K562 (cell line): ENCODE measurements around the gene CAMKV. TPM values are rescaled to one million over a fixed set of nuclear protein-coding genes. Genes with fewer than 3 reads are reported as not detected.

Experiments
- ATAC-seq: fragments of 200-7000 bp; cut with Tn5 transposase; 3 replicates; pipeline ENCODE4 v1.9.1; 2020; ENCODE audit warnings: moderate library complexity
- BruUV-seq: library from RNA; stranded (reverse); fragments of 400-500 nt; replicated peaks from 2 replicates; lab custom pipeline; 2021; lab: Mats Ljungman, UMichigan
- CTCF ChIA-PET: fragments of 300-600 bp; formaldehyde crosslinking; extraction: SDS; loops from one replicate; lab custom pipeline; 2021; ENCODE audit warnings: low intra/inter-chr PET ratio; lab: Yijun Ruan, JAX
- POLR2A ChIA-PET: fragments of 300-600, 350-650 bp; sonication (Branson Sonifier 250); formaldehyde crosslinking; extraction: SDS; loops from one replicate; lab custom pipeline; 2021; ENCODE audit warnings: antibody characterized with exemption, inconsistent platforms; lab: Yijun Ruan, JAX
- DNase-seq, 4 experiments: peaks; one replicate each; pipeline versions ENCODE4 v3.0.0 to v3.0.0-alpha.2; 2011 to 2018; ENCODE audit warnings: low spot score in 3 of 4, mixed read lengths in 3 of 4; ENCODE audit errors: extremely low read depth in 1 of 4
- FAIRE-seq: peaks from 2 replicates; lab custom pipeline; 2011; peaks lifted over from hg19 to GRCh38; lab: Jason Lieb, UNC
- H2AFZ ChIP-seq: 2 replicates; pipeline ENCODE4 v1.6.0; 2011; ENCODE audit warnings: low read depth, low read length, control low read depth, inconsistent platforms
- H3K27ac ChIP-seq: fragments of 200-600 bp; 3 replicates; pipeline ENCODE4 v1.8.0; 2011; ENCODE audit warnings: low read depth, mild to moderate bottlenecking, control low read depth, inconsistent platforms, low read length, moderate library complexity, mixed read lengths; ENCODE audit errors: extremely low read depth
- H3K27me3 ChIP-seq, 2 experiments: fragments of 300-600 bp in 1 of 2; 2 replicates in 1 of 2; 3 replicates in 1 of 2; pipeline versions ENCODE4 v1.6.0 to v1.8.0; 2011; ENCODE audit warnings: inconsistent platforms in 2 of 2, low read length in 2 of 2, mild to moderate bottlenecking in 1 of 2, mixed read lengths in 1 of 2, moderate library complexity in 1 of 2; ENCODE audit not compliant: control insufficient read depth in 2 of 2, insufficient read depth in 2 of 2
- H3K36me3 ChIP-seq: fragments of 300-600 bp; 3 replicates; pipeline ENCODE4 v1.8.0; 2011; ENCODE audit warnings: mild to moderate bottlenecking, low read length, inconsistent platforms; ENCODE audit not compliant: control insufficient read depth, insufficient read depth
- H3K4me1 ChIP-seq, 2 experiments: fragments of 200-600 bp in 1 of 2; replicated peaks in 1 of 2; 2 replicates in 1 of 2; 3 replicates in 1 of 2; pipeline versions ENCODE4 v1.5.1 to v1.8.0; 2011; ENCODE audit warnings: inconsistent platforms in 2 of 2, low read length in 2 of 2, mild to moderate bottlenecking in 1 of 2, mixed read lengths in 1 of 2, moderate library complexity in 1 of 2; ENCODE audit not compliant: control insufficient read depth in 2 of 2, insufficient read depth in 2 of 2
- H3K4me2 ChIP-seq: 2 replicates; pipeline ENCODE4 v1.6.1; 2011; ENCODE audit warnings: low read length, control low read depth, inconsistent platforms, mixed read lengths; ENCODE audit not compliant: insufficient read depth
- H3K4me3 ChIP-seq: fragments of 200-600 bp; sonication (generic), shearing (Covaris generic); 2 replicates; pipeline ENCODE4 v1.5.1; 2016; ENCODE audit warnings: control low read depth, inconsistent platforms
- H3K79me2 ChIP-seq: fragments of 200-600 bp; 3 replicates; pipeline ENCODE4 v1.8.0; 2011; ENCODE audit warnings: low read length, inconsistent platforms; ENCODE audit not compliant: control insufficient read depth, insufficient read depth
- H3K9ac ChIP-seq, 2 experiments: 2 replicates each; pipeline versions ENCODE4 v1.6.0 to v1.6.1; 2011; ENCODE audit warnings: low read depth in 2 of 2, low read length in 2 of 2, control low read depth in 1 of 2, inconsistent platforms in 1 of 2, mild to moderate bottlenecking in 1 of 2, mixed read lengths in 1 of 2; ENCODE audit not compliant: insufficient read depth in 1 of 2
- H3K9me1 ChIP-seq: one replicate; pipeline ENCODE4 v1.6.0; 2011; ENCODE audit warnings: inconsistent platforms, mild to moderate bottlenecking, low read length, moderate library complexity; ENCODE audit not compliant: control insufficient read depth, insufficient read depth
- H3K9me3 ChIP-seq: replicated peaks from 2 replicates; pipeline ENCODE4 v1.5.1; 2011; ENCODE audit warnings: low read depth, low read length, inconsistent platforms; ENCODE audit not compliant: control insufficient read depth, insufficient read depth
- H4K20me1 ChIP-seq: replicated peaks from 2 replicates; pipeline ENCODE4 v1.6.1; 2011; ENCODE audit warnings: low read length, inconsistent platforms, mixed read lengths; ENCODE audit not compliant: control insufficient read depth, insufficient read depth
- CREB1 ChIP-seq, 2 experiments: sonication (generic) in 1 of 2; formaldehyde crosslinking in 1 of 2; IDR thresholded peaks; 2 replicates each; pipeline versions ENCODE4 v1.6.1 to v1.8.0; 2012 to 2022; ENCODE audit warnings: inconsistent platforms in 1 of 2, mild to moderate bottlenecking in 1 of 2, missing genetic modification reagents in 1 of 2, moderate library complexity in 1 of 2
- DACH1 ChIP-seq: fragments of 450-650 bp; IDR thresholded peaks from 2 replicates; pipeline ENCODE4 v1.6.1; 2018; ENCODE audit not compliant: partially characterized antibody
- GABPB2 ChIP-seq: fragments of 250-450 bp; sonication (Bioruptor Pico); conservative IDR thresholded peaks from 2 replicates; pipeline ENCODE4 v1.5.1; 2021; ENCODE audit warnings: mild to moderate bottlenecking
- HDGF ChIP-seq: fragments of 450-650 bp; IDR thresholded peaks from 2 replicates; pipeline ENCODE4 v1.6.1; 2016
- NCOA4 ChIP-seq: fragments of 450-650 bp; IDR thresholded peaks from 2 replicates; pipeline ENCODE4 v1.6.1; 2018; ENCODE audit warnings: mild to moderate bottlenecking; ENCODE audit not compliant: partially characterized antibody
- NONO ChIP-seq, 2 experiments: fragments of 200-400 bp in 1 of 2; fragments of 450-650 bp in 1 of 2; formaldehyde crosslinking in 1 of 2; IDR thresholded peaks; 2 replicates each; pipeline ENCODE4 v1.6.1; 2017; ENCODE audit warnings: low read depth in 2 of 2, mild to moderate bottlenecking in 2 of 2, moderate library complexity in 2 of 2, low read length in 1 of 2
- PTBP1 ChIP-seq: fragments of 200-400 bp; formaldehyde crosslinking; IDR thresholded peaks from 2 replicates; pipeline ENCODE4 v1.6.1; 2017; ENCODE audit warnings: low read depth, low read length
- RFX1 ChIP-seq: fragments of 450-650 bp; IDR thresholded peaks from 2 replicates; pipeline ENCODE4 v1.6.1; 2016; ENCODE audit warnings: mild to moderate bottlenecking, moderate library complexity
- SIN3B ChIP-seq: fragments of 450-650 bp; IDR thresholded peaks from 2 replicates; pipeline ENCODE4 v1.6.1; 2017; ENCODE audit warnings: low read depth, mild to moderate bottlenecking, moderate library complexity
- THRAP3 ChIP-seq: fragments of 450-650 bp; IDR thresholded peaks from 2 replicates; pipeline ENCODE4 v1.6.1; 2016; ENCODE audit warnings: mild to moderate bottlenecking, inconsistent platforms, borderline replicate concordance
- ZNF263 ChIP-seq: sonication (generic); formaldehyde crosslinking; IDR thresholded peaks from 2 replicates; pipeline ENCODE4 v1.8.0; 2022; ENCODE audit warnings: mild to moderate bottlenecking, missing genetic modification reagents, borderline replicate concordance
- ZNF311 ChIP-seq: fragments of 250-450 bp; sonication (Bioruptor Pico); IDR thresholded peaks from 2 replicates; pipeline ENCODE4 v1.4.0; 2020; ENCODE audit warnings: mild to moderate bottlenecking, moderate library complexity
- ZNF583 ChIP-seq: fragments of 250-450 bp; sonication (Bioruptor Pico); IDR thresholded peaks from 2 replicates; pipeline ENCODE4 v1.4.0; 2020
- WGBS: fragments of 100-300 bp; shearing (Covaris generic); methylation state at CpG from one replicate; pipeline ENCODE4 v1.1.6; 2016; ENCODE audit warnings: low coverage, mixed read lengths; ENCODE audit not compliant: insufficient coverage; ENCODE audit errors: missing lambda C conversion rate; 5-methylcytosine and 5-hydroxymethylcytosine counted together
- in situ Hi-C: fragments of 300-500 bp; cut with MboI; formaldehyde crosslinking; loops from 4 replicates; pipeline ENCODE4 v1.15.0; 2018; ENCODE audit warnings: inconsistent platforms, mixed read lengths
- intact Hi-C: fragments of 100-400 bp; cut with micrococcal nuclease; formaldehyde crosslinking; loops from 2 replicates; pipeline ENCODE4 v1.14.2; 2022
- polyA plus RNA-seq, 8 experiments: library from polyadenylated mRNA; depleted of rRNA in 4 of 8; stranded (reverse) in 5 of 8; unstranded in 3 of 8; fragments of >200 nt; fragmentation: Nextera tagmentation in 2 of 8; fragmentation: Illumina TruSeq in 1 of 8; extraction: Ambion mirVana in 2 of 8; extraction: Trizol in 1 of 8; gene quantifications; 2 replicates each; pipeline versions ENCODE4 v1.2.1 to v1.2.3, GENCODE V29; 2011 to 2014; ENCODE audit warnings: inconsistent platforms in 1 of 8, missing spikeins in 1 of 8
- total RNA-seq, 7 experiments: library from RNA; depleted of rRNA in 6 of 7; stranded (reverse); fragments of >200 nt in 6 of 7; fragmentation: Illumina TruSeq in 2 of 7; extraction: Trizol in 2 of 7; gene quantifications; 2 replicates each; pipeline versions ENCODE4 v1.2.1 to v1.2.3, GENCODE V29; 2011 to 2021; ENCODE audit warnings: low replicate concordance in 1 of 7
- TF ChIP-seq, protein P1 (sequence below): fragments of 200-800 bp; sonication (Bioruptor generic); IDR thresholded peaks from 2 replicates; pipeline ENCODE4 v1.6.1; 2017; ENCODE audit warnings: missing genetic modification characterization, missing compliant biosample characterization

CAMKV gene
- total and polyA plus RNA-seq, 9 of the 15 experiments (the other 6 are each of a cell fraction or from before 2014, with no cell fraction given) = 0.08 to 2.7 (median 0.79) TPM

DNA sequence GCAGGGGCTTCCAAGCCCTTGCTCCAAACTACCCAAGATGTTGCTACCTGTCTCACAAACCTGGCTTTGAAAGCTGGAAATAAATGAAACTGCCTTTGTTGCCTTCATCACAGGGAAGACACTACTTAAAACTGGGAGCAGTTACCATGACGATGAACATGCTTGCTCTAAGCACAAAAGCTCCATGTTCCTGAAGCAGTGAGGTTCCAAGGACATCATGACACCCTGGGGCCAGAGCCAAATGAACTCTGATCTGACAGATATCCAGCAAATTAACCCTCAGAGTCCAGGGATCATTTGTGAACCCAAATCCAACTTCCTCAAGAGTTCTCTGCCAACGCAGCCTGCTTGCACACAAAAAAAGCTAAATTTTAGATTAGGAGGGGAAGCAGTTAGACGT, 24.0 kb downstream of the CAMKV start:
- FAIRE-seq (no peak), DNase-seq (no peak), ATAC-seq (no peak)
- no peak overlapping the region for H3K4me3 ChIP-seq
- no peaks in the 10 kb centered on the region for H3K79me2 ChIP-seq
- intact Hi-C loops (no loop called here), in situ Hi-C loops (no loop called here)
- no peaks in the 10 kb centered on the region for H4K20me1 ChIP-seq
- H3K9me3 ChIP-seq = no peaks in the 10 kb centered on the region
- H3K27me3 ChIP-seq = no peaks in the 10 kb centered on the region
- no TSS peak for BruUV-seq
- peaks cover 58% of the 10 kb centered on the region for H3K36me3 ChIP-seq
- no peak overlapping the region for H3K4me2 ChIP-seq
- TF ChIP-seq ZNF263 (CRISPR knock-in tag) (no peak), RFX1 (peak; percentile 66)
- no peaks in the 10 kb centered on the region for H3K4me1 ChIP-seq
- H3K27ac ChIP-seq = no peak overlapping the region
- no peaks in the 10 kb centered on the region for H3K9me1 ChIP-seq
- 86% methylated on average over 3 of the region's 3 CpGs for WGBS
- ChIA-PET CTCF (no interaction called here), POLR2A (interaction anchor here (0.6 to 1.6 kb wide), 5 partner anchors 10 to 653 kb away, joined by 3 to 4 read pairs (median 4); partner anchors contain the start of genes INKA1 and TRAIP)
- H2AFZ ChIP-seq = no peak overlapping the region
- H3K9ac ChIP-seq = no peak overlapping the region

DNA sequence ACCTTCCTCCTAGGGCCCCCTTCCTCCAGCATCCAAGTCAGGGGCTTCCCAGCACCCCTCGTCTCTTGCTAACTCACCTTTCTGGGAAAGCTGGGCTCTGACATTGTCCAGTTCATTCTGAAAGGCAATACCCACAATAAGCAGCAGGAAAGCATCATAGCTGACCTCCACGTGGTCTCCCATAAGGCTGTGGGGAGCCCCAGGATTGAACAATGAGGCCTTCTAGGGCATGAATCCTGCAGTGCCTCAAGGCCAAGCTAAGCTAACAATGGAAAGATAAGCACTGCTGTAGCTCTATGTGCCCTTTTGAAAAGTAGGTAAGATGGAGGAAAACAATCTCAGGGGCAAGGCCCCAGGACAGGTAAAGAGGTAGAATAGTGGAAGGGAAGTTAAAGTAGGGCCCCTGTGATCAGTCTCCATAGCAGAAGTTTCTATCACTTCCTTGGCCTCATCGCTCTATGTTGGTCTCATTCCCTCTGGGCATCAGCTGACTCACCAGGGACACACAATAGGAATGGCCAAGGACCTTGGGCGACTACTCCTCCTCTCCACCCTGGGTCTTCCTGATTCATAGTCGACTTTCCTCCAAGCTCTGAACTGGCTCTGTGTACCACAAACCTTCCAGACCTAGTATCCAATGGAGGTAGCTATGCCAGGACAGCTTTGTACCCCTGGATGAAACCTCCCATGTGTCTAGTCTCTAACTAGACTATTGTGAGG, 25.1 kb downstream of the CAMKV start:
- no peak for DNase-seq
- Histone ChIP-seq H3K9ac (no peak overlapping the region), H3K4me2 (no peak overlapping the region), H3K79me2 (no peaks in the 10 kb centered on the region), H3K4me1 (no peaks in the 10 kb centered on the region), H3K36me3 (peaks cover 66% of the 10 kb centered on the region), H3K27ac (no peak overlapping the region), H3K9me1 (no peaks in the 10 kb centered on the region), H3K27me3 (no peaks in the 10 kb centered on the region), H3K9me3 (no peaks in the 10 kb centered on the region), H3K4me3 (no peak overlapping the region), H4K20me1 (no peaks in the 10 kb centered on the region), H2AFZ (no peak overlapping the region)
- in situ Hi-C loops = loop anchor here (5.0 kb wide), 1 partner anchor 142 kb away; no protein-coding TSS in a partner anchor
- POLR2A ChIA-PET = interaction anchor here (0.6 to 1.6 kb wide), 2 partner anchors 41 to 68 kb away, joined by 3 to 4 read pairs; partner anchors contain the start of gene INKA1
- FAIRE-seq = no peak
- 66% methylated on average over 4 of the region's 5 CpGs for WGBS
- ATAC-seq = no peak
- TF ChIP-seq, protein P1, sequence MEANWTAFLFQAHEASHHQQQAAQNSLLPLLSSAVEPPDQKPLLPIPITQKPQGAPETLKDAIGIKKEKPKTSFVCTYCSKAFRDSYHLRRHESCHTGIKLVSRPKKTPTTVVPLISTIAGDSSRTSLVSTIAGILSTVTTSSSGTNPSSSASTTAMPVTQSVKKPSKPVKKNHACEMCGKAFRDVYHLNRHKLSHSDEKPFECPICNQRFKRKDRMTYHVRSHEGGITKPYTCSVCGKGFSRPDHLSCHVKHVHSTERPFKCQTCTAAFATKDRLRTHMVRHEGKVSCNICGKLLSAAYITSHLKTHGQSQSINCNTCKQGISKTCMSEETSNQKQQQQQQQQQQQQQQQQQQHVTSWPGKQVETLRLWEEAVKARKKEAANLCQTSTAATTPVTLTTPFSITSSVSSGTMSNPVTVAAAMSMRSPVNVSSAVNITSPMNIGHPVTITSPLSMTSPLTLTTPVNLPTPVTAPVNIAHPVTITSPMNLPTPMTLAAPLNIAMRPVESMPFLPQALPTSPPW (CRISPR knock-in tag) = no peak
- TF ChIP-seq GABPB2 (no peak), ZNF311 (CRISPR knock-in tag) (no peak), DACH1 (no peak), ZNF583 (CRISPR knock-in tag) (no peak), PTBP1 (no peak), SIN3B (no peak), NCOA4 (no peak), THRAP3 (no peak), CREB1 (IDR thresholded peaks at IDR 0.05) (no peak), CREB1 (CRISPR knock-in tag; IDR thresholded peaks at IDR 0.05) (no peak), NONO (IDR thresholded peaks at IDR 0.05; ENCODE audit: low read depth in 2 of 2, low read length in 1 of 2) (no peak), HDGF (no peak)
- no TSS peak for BruUV-seq
- CTCF ChIA-PET = no interaction called here
- intact Hi-C loops = no loop called here
